Lung (tissue), 12 donors: ENCODE results near the gene KDM2B. TPM values are rescaled to one million over a fixed set of nuclear protein-coding genes. Genes with fewer than 3 reads are reported as not detected.

Source experiments
- ATAC-seq: fragments of 200-7000 bp; cut with Tn5 transposase; one replicate; pipeline ENCODE4 v1.9.1; 2020; ENCODE audit warnings: moderate number of reproducible peaks; ENCODE audit not compliant: insufficient read depth, low FRiP score
- DNase-seq, 3 donors: peaks; one replicate each; pipeline ENCODE4 v3.0.0-alpha.2; 2013 to 2017
- H3K27ac ChIP-seq, 2 donors: one replicate each; pipeline ENCODE4 v1.5.1; 2013; ENCODE audit warnings: mild to moderate bottlenecking in 2 of 2, moderate library complexity in 2 of 2, control low read depth in 1 of 2, inconsistent platforms in 1 of 2, low read depth in 1 of 2, low read length in 1 of 2
- H3K27me3 ChIP-seq, 3 donors: one replicate each; pipeline ENCODE4 v1.5.1; 2013; ENCODE audit warnings: low read length in 2 of 3; ENCODE audit not compliant: control insufficient read depth in 3 of 3, insufficient read depth in 3 of 3
- H3K36me3 ChIP-seq, 4 donors: one replicate each; pipeline ENCODE4 v1.5.1; 2013; ENCODE audit warnings: low read length in 4 of 4, mild to moderate bottlenecking in 1 of 4, moderate library complexity in 1 of 4; ENCODE audit not compliant: control insufficient read depth in 4 of 4, insufficient read depth in 4 of 4
- H3K4me1 ChIP-seq, 5 donors: one replicate each; pipeline ENCODE4 v1.5.1; 2013; ENCODE audit warnings: low read length in 5 of 5, mild to moderate bottlenecking in 2 of 5, moderate library complexity in 1 of 5; ENCODE audit not compliant: control insufficient read depth in 5 of 5, insufficient read depth in 5 of 5
- H3K4me3 ChIP-seq: one replicate; pipeline ENCODE4 v1.5.1; 2013; ENCODE audit warnings: mild to moderate bottlenecking, control low read depth, moderate library complexity
- H3K9ac ChIP-seq, 2 donors: one replicate each; pipeline ENCODE4 v1.5.1; 2013; ENCODE audit warnings: low read length in 2 of 2, control low read depth in 1 of 2; ENCODE audit not compliant: insufficient read depth in 1 of 2
- H3K9me3 ChIP-seq, 4 donors: one replicate each; pipeline ENCODE4 v1.5.1; 2013; ENCODE audit warnings: low read length in 3 of 4, mild to moderate bottlenecking in 1 of 4, moderate library complexity in 1 of 4; ENCODE audit not compliant: control insufficient read depth in 4 of 4, insufficient read depth in 3 of 4
- WGBS, 2 donors: extraction: QIAGEN DNeasy Blood & Tissue Kit; methylation state at CpG; one replicate each; pipeline ENCODE4 v1.1.7; 2013; 5-methylcytosine and 5-hydroxymethylcytosine counted together
- polyA plus RNA-seq, 2 donors: library from polyadenylated mRNA; stranded (reverse); fragments of 200-250 nt; gene quantifications; one replicate each; pipeline ENCODE4 v1.2.1, GENCODE V29; 2013
- total RNA-seq, 2 donors: library from RNA; depleted of rRNA in 1 of 2; stranded (reverse); fragments of >200 nt in 1 of 2; gene quantifications; one replicate each; pipeline ENCODE4 v1.2.1, GENCODE V29; 2014 to 2021
- TF ChIP-seq, protein P1 (sequence below): IDR thresholded peaks from 2 replicates; pipeline ENCODE4 v1.5.1; 2012; ENCODE audit warnings: mild to moderate bottlenecking; ENCODE audit errors: control extremely low read depth, extremely low read depth
- donor health status: control.
- donor health status: control.
- donor health status: Bipolar disorder and iron deficiency.
- donor health status: healthy.
- donor health status: DM: yes; HTN: yes; CAD: no.

KDM2B gene
- total and polyA plus RNA-seq, 4 donors, result 13.8 to 44.5 (median 24.6) TPM

DNA sequence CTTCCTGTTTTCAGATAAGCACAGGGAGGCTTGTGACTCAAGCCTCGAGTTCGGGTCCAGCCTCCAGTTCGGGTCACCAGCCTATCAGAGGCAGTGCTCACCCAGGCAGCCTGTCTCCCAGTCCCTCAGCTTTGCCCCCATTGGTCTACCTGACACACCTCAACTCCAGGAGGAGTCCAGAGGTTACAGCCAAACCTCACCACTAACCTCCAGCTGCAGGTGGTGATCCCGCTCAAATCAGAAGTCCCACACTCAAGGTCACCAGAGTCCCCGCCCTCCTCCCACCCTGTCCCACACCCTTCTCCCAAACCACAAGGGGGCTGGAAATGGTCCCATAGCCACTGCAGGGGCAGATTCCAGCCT is 42.1 kb downstream of the KDM2B start:
- 54 to 70% methylated on average over 5 of the region's 5 CpGs for WGBS, 2 donors
- H3K27ac ChIP-seq, result no peak overlapping the region
- DNase-seq, result no peak
- no peak overlapping the region for H3K4me3 ChIP-seq
- no peak for ATAC-seq
- TF ChIP-seq, protein P1, sequence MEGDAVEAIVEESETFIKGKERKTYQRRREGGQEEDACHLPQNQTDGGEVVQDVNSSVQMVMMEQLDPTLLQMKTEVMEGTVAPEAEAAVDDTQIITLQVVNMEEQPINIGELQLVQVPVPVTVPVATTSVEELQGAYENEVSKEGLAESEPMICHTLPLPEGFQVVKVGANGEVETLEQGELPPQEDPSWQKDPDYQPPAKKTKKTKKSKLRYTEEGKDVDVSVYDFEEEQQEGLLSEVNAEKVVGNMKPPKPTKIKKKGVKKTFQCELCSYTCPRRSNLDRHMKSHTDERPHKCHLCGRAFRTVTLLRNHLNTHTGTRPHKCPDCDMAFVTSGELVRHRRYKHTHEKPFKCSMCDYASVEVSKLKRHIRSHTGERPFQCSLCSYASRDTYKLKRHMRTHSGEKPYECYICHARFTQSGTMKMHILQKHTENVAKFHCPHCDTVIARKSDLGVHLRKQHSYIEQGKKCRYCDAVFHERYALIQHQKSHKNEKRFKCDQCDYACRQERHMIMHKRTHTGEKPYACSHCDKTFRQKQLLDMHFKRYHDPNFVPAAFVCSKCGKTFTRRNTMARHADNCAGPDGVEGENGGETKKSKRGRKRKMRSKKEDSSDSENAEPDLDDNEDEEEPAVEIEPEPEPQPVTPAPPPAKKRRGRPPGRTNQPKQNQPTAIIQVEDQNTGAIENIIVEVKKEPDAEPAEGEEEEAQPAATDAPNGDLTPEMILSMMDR, result no peak
- no peaks in the 10 kb centered on the region for H3K36me3 ChIP-seq
- H3K4me1 ChIP-seq, result peaks cover 0 to 41% (median 9%) of the 10 kb centered on the region in 5 donors
- H3K9ac ChIP-seq, result no peak overlapping the region
- no peaks in the 10 kb centered on the region for H3K27me3 ChIP-seq
- no peaks in the 10 kb centered on the region for H3K9me3 ChIP-seq

DNA sequence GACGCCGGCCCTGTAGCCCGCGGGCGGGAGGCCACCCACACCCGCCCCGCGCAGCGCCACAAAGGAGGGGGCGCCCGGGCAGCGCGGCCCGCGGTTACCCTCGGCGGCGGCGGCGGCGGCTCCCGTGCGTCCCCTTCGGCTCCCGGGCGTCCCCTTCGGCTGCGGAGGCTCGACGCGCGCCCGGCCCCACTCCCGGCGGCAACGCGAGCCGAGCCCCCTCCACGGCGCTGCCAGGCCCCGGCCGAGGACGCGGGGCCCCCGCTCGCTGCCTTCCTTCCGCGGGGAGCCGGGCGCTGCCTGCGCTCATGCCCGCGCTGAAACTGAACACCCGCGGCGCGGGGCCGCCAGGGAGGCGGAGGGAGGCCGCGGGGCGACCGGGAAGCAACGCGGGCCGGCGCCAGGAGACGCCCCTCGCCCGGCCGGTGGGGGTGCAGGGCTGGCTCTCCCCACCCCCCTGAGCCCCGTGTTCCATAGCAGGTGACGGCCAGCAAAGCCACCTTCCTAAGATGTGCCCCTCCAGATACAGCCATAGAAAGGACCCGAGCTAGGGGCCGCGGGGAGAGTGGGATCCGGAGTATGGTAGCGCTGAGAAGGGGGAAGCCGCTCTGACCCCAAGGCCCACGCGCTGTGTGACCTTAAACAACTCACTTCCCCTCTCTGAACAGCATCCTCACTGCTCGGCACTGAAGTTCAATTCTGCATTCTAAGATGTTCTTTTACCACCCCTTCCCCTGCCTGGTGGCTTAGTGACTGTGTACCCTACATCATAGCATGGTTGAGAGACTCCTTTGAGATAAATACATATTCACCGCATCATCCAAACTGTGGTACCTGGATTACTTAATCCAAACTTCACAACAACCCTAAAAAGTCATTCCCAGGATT is 42.8 kb downstream of the KDM2B start:
- H3K27me3 ChIP-seq, result no peaks in the 10 kb centered on the region
- TF ChIP-seq, protein P1, result no peak
- no peaks in the 10 kb centered on the region for H3K36me3 ChIP-seq
- DNase-seq (peak; percentile 31 to 49 (median 36)), ATAC-seq (peak; percentile 3)
- H3K4me1 ChIP-seq, result peaks cover 0 to 47% (median 14%) of the 10 kb centered on the region in 5 donors
- H3K4me3 ChIP-seq, result peak overlapping the region; percentile 70
- peak overlapping the region; percentile 96 for H3K27ac ChIP-seq
- H3K9ac ChIP-seq, result peak overlapping the region in 1 of 2 donors; percentile 75
- WGBS, 2 donors, result 2 to 6% methylated on average over 26 to 83 of the region's 83 CpGs
- no peaks in the 10 kb centered on the region for H3K9me3 ChIP-seq

DNA sequence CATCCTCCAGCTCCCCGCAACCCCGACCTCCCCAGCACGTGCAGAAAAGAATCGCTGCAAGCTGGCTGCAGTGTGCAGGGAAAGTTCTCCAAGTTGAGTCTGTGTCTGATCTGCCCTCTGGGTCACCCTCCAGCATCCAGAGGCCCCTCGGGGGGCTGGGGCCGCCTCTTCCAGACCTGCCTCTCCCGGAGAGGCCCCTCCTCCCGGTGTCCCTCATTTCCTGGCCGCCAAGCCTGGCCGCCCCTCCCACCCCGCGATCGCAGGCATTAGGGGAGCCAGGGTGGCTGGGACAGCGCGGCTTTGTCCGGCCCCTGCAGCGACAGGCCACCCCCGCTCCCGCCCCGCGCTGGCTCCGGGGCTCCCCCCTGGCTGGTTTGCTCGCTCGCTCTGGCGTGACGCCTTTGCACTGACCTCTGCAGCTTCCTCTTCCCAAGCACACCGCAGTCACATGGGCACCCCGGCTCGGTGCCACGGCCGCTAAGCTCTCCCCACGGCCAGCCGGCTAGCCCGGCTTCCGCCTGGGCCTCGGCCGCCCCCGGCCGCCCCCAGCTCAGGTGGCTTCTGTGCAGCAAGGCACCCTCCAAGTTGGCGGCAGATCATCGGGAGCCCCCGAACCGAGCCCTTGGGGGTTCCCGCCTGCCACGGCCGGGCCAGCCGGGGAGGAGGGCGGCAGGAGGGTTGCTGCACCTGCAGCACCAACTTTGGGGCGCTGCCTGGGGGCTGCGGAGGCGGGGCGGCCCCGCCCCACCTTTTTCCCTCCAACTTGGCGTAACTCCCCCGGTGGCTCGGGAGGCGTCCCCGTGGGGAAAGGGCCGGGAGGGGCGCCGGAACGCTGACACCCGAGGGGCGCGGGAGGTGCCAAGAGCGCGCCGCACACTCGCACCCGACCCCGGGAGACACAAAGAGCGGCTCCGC is 43.7 kb downstream of the KDM2B start:
- DNase-seq, result peak; percentile 87 to 89 (median 88)
- peak overlapping the region; percentile 96 for H3K27ac ChIP-seq
- peak overlapping the region in 1 of 2 donors; percentile 28 for H3K9ac ChIP-seq
- TF ChIP-seq, protein P1, result no peak
- no peaks in the 10 kb centered on the region for H3K9me3 ChIP-seq
- no peaks in the 10 kb centered on the region for H3K27me3 ChIP-seq
- 1% methylated on average over 61 to 73 of the region's 73 CpGs for WGBS, 2 donors
- H3K4me1 ChIP-seq, result peaks cover 3 to 56% (median 22%) of the 10 kb centered on the region in 5 donors
- peak overlapping the region; percentile 70 for H3K4me3 ChIP-seq
- ATAC-seq, result peak; percentile 73
- peaks cover 0 to 3% (median 1%) of the 10 kb centered on the region in 4 donors for H3K36me3 ChIP-seq
